GM21723 (cell line): Measurements from ENCODE around the gene NCKAP5.

ENCODE experiments used
- ATAC-seq: cut with Tn5 transposase; IDR thresholded peaks from one replicate; pipeline ENCODE4 v1.9.1; 2021; ENCODE audit warnings: mild to moderate bottlenecking, moderate library complexity; ENCODE audit not compliant: unreplicated experiment

NCKAP5 gene

GRCh38 chr2:132623096-132623839 is 945.0 kb downstream of the NCKAP5 start:
- ATAC-seq, result no peak
